ENCODE measurements around the gene COL9A3.

DNA sequence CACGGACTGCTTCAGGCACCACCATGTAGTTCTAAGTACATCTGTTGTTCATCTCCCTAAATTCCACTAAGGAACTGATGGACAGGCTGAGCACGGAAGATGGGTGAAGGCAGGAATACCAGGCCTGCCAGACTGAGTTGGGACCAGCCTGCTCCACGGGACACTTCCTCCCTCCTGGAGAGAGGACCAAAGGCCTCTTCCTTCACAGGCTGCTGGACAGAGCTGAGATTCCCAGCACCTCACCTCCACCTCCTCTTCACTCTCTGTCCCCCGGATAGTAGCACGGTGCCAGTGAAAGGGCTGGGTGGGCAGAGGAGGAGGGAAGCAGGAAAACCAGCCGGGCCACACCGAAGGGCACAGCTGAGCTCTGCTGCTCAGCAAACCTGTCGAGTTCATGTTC lies 67.7 kb downstream of the COL9A3 start:
- TF ChIP-seq, protein P1, sequence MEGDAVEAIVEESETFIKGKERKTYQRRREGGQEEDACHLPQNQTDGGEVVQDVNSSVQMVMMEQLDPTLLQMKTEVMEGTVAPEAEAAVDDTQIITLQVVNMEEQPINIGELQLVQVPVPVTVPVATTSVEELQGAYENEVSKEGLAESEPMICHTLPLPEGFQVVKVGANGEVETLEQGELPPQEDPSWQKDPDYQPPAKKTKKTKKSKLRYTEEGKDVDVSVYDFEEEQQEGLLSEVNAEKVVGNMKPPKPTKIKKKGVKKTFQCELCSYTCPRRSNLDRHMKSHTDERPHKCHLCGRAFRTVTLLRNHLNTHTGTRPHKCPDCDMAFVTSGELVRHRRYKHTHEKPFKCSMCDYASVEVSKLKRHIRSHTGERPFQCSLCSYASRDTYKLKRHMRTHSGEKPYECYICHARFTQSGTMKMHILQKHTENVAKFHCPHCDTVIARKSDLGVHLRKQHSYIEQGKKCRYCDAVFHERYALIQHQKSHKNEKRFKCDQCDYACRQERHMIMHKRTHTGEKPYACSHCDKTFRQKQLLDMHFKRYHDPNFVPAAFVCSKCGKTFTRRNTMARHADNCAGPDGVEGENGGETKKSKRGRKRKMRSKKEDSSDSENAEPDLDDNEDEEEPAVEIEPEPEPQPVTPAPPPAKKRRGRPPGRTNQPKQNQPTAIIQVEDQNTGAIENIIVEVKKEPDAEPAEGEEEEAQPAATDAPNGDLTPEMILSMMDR (IDR thresholded peaks at IDR 0.05; ENCODE audit: low read length), result no peak
- TF ChIP-seq EZH2phosphoT487 (IDR thresholded peaks at IDR 0.05; ENCODE audit: low read length), result no peak

Measured in MM.1S (cell line).